Epithelial cell of proximal tubule (primary cell): ENCODE measurements around the gene TC2N. TPM values are rescaled to one million over a fixed set of nuclear protein-coding genes. Genes with fewer than 3 reads are reported as not detected.

Experiments used
- DNase-seq: peaks from one replicate; pipeline ENCODE4 v3.0.0-alpha.2; 2011; ENCODE audit warnings: low read depth
- H3K4me3 ChIP-seq: 2 replicates; pipeline ENCODE4 v1.5.1; 2011; ENCODE audit warnings: low read depth, mild to moderate bottlenecking, low read length
- total RNA-seq: library from RNA; depleted of rRNA; stranded (reverse); fragments of >200 nt; gene quantifications from 2 replicates; pipeline ENCODE4 v1.2.3, GENCODE V29; 2015
- TF ChIP-seq, protein P1 (sequence below): conservative IDR thresholded peaks from 2 replicates; pipeline ENCODE4 v1.5.1; 2012; ENCODE audit warnings: low read depth, mild to moderate bottlenecking, low read length

TC2N gene
- total RNA-seq, 1 donor from 2014 or later: 5.1 TPM

DNA sequence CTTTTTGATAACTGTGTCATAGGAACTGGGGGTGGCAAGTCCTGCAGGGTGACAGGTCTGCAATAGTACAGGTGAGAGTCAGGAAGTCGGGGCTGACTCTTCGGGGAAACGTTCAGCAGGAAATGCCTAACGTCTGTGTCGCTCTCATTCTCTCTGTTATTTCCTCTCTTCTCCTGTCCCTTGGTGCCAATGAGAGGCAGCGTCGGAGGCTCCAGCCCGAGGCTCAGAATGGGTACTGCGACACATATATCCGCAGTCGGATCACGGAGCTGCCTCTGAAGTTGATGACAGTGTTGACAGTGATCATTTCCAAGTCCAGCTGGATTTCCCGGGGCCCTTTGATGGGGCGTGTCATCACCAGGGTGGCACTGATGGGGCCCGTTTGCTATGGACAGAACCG lies 2.7 kb upstream of the TC2N start:
- no peak overlapping the region for H3K4me3 ChIP-seq
- DNase-seq: no peak
- TF ChIP-seq, protein P1, sequence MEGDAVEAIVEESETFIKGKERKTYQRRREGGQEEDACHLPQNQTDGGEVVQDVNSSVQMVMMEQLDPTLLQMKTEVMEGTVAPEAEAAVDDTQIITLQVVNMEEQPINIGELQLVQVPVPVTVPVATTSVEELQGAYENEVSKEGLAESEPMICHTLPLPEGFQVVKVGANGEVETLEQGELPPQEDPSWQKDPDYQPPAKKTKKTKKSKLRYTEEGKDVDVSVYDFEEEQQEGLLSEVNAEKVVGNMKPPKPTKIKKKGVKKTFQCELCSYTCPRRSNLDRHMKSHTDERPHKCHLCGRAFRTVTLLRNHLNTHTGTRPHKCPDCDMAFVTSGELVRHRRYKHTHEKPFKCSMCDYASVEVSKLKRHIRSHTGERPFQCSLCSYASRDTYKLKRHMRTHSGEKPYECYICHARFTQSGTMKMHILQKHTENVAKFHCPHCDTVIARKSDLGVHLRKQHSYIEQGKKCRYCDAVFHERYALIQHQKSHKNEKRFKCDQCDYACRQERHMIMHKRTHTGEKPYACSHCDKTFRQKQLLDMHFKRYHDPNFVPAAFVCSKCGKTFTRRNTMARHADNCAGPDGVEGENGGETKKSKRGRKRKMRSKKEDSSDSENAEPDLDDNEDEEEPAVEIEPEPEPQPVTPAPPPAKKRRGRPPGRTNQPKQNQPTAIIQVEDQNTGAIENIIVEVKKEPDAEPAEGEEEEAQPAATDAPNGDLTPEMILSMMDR: no peak

DNA sequence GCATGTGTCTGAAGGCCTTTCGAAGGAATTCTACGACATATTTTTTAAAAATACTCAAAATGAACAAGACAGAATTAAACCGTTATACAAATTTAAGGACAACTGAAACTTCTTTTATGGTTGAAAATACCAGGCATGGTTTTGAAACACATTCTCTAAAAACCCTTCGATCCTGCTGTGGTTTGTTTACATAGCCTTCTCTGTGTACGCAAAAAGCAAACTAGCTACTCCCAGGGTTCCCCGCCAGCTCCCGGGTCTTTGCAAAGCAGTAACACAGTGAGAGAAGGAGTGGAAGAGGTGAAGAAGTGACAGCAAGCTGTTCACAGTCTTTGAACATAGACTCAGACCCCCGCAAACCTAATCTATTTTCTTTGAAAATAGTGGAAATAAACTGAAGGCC lies 2.2 kb upstream of the TC2N start:
- H3K4me3 ChIP-seq: no peak overlapping the region
- DNase-seq: no peak
- TF ChIP-seq, protein P1: no peak

DNA sequence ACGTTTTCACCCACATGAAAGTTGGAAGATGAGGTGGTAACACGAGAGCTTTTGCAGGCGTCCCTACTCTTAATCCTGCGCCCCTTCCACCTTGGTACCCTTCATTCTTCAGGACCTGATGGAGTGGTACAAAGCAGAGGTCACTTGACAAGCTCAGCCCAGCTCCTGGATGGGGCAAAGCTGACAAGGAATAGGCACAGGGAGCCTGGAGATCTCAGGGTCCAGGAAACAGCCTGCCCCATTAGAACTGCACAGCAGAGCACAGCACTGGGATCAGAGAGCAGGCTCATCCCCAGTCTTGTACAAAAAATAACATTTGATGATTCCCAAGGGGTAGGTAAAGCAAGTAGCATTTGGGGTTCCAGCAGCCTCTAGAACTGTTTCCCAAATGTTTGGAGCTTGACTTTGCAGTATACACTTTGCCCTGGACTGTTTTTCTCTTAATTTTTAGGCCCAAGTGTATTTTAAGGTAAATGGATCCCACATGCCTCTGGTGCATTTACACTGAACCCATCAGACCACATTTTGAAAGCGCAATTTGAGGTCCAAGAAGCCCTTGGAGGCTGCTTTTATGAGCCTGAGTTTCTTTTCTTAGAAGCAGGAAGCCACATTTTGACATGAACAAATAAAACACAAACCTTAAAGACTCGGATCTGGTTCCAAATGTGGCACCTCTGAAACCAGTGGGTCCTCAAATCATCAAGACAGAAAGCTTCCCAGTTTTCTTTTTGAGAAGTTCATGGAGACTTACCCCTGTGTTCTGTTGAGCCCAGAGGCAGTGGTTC lies 633 bp downstream of the TC2N start:
- DNase-seq: no peak
- TF ChIP-seq, protein P1: no peak
- H3K4me3 ChIP-seq: no peak overlapping the region

DNA sequence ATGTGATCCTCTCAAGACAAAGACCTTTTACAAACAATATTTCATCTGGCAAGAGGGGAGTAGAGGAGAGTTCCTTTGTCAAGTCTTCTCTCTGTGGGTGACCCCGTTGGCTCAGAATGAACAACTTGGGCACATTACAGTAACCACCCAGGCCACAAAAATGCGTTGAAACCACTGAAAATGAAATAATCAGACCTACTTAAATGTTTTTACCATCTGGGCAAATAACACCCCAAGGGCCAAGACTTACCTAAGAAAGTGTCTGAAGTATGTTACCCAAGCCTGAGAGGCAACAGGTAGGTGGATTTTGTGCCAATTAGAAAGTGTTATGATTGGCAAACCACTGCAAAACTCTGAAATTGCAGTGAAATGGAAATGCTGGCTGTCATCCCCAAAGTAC lies 1.3 kb downstream of the TC2N start:
- TF ChIP-seq, protein P1: no peak
- DNase-seq: no peak
- H3K4me3 ChIP-seq: no peak overlapping the region

DNA sequence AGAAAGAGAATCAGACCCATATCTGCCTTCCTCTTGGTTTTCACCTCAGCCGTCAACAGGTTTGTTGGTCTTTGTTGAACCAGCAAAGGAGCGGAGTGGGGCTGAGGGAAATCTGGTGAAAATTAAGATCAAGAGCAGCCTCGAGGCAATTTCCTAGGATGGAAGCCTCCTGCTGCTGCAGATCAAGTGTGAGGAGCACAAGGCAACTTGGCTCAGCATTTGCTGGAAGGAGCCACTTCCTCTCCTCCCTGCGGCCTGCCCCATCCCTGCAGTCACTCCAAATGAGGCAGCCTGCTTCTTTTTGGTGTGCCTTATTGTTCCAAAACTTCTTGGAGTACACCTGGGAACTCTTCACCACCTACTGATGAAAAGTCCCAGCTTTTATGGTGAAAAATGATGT lies 4.9 kb downstream of the TC2N start:
- H3K4me3 ChIP-seq: no peak overlapping the region
- no peak for DNase-seq
- TF ChIP-seq, protein P1: no peak

DNA sequence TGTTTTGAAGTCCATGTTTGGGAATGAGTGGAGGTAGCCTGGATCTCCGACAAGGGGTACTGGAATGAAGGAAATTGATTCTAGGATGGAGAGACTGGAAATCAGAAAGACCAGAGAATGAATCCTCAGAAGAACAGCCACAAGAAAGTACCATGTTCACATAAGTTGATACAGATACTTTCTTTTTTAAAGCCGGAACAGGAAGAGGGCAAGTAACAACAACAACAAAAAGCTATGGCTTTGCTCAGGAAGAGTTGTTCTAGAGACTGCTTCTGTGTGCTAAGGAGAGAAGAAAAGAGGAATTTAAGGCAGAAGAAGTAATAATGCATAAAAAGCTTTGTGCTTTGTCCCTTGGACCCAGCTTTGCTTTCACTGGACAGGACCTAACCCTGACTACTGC lies 6.2 kb downstream of the TC2N start:
- no peak overlapping the region for H3K4me3 ChIP-seq

More for the DNA sequence above, 6.2 kb downstream of the TC2N start:
- DNase-seq: no peak
- TF ChIP-seq, protein P1: no peak
